Melanocyte of skin (primary cell): ENCODE data around the gene CHRFAM7A. TPM values are rescaled to one million over a fixed set of nuclear protein-coding genes. Genes with fewer than 3 reads are reported as not detected.

ENCODE experiments used
- small RNA-seq, 2 donors: library from RNA; depleted of rRNA; stranded (forward); fragments of <200 nt; gene quantifications; one replicate each; pipeline ENCODE3, GENCODE V24; 2012
- total RNA-seq, 2 donors: library from RNA; depleted of rRNA; stranded (reverse); fragments of >200 nt; gene quantifications; 2 replicates each; pipeline ENCODE4 v1.2.3, GENCODE V29; 2012

Gene CHRFAM7A
- 1 to 10 TPM in 1 of 2 donors, under 1 TPM in 1; 0.69 to 2.3 TPM for total RNA-seq

GRCh38 chr15:30392766-30393663 lies at the start of gene CHRFAM7A:
Gene CHRFAM7A (minus strand): TSS chr15:30393540. CDS start chr15:30383351, 10,189 bp downstream.

DNA sequence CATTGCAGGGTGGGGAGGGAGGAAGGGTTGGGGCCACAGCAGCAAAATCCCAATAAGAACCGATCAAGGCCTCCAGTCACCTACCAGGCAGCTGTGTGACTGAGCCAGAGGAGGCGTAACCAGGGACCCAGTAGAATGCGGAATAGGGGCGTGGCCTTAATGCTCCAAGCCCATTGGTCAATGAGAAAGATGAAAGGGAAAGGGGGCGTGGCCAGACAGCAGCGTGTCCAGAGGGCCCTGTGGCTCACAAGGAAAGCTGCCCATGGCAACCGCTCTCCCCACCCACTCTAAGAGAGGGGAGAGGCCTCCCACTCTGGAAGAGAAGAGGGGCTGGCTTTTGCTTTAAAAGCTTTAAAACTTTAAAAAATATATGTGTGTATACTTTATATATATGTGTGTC lies 20.8 kb upstream of the CHRFAM7A start, which contains the start of gene GOLGA8R:
Gene GOLGA8R, minus strand, starts transcription at position 101 of the 400 bp plus-strand sequence. Its CDS starts 98 bp downstream, at position 3.

Small RNAs within 50 kb of the gene (small RNA-seq; reads per million reads assigned to genes)
- gene AC019322.2 (0 reads per million in 2 donors), gene RF00019 (0 reads per million in 2 donors), gene RF00096 (0 reads per million in 2 donors), gene RN7SL196P (0 reads per million in 2 donors)

Other genes starting within 250 kb of the CHRFAM7A start
- gene GOLGA8R, start 20.7 kb upstream of the CHRFAM7A start, total RNA-seq, result under 1 TPM; under 0.01 to 0.34 TPM
- gene GOLGA8Q, start 158.5 kb upstream of the CHRFAM7A start, total RNA-seq, result under 1 TPM; 0.33 to 0.69 TPM
- under 1 TPM in 1 of 2 donors, not detected in 1; 0.33 TPM for gene GOLGA8H, start 210.5 kb upstream of the CHRFAM7A start, total RNA-seq